Effector CD8-positive, alpha-beta T cell (primary cell): ENCODE data around the gene NOSTRIN.
"Not testable (repeated sequence)": the region's sequence is repeated elsewhere in the genome, so short reads cannot be mapped to it uniquely, and the experiment has no call there.

ENCODE experiments used
- DNase-seq: peaks from one replicate; lab custom pipeline; 2025; lab: John Stamatoyannopoulos, UW
- total RNA-seq, 4 experiments: gene quantifications; one replicate each; lab custom pipeline; 2026; lab: John Stamatoyannopoulos, UW

The NOSTRIN gene, protein sequence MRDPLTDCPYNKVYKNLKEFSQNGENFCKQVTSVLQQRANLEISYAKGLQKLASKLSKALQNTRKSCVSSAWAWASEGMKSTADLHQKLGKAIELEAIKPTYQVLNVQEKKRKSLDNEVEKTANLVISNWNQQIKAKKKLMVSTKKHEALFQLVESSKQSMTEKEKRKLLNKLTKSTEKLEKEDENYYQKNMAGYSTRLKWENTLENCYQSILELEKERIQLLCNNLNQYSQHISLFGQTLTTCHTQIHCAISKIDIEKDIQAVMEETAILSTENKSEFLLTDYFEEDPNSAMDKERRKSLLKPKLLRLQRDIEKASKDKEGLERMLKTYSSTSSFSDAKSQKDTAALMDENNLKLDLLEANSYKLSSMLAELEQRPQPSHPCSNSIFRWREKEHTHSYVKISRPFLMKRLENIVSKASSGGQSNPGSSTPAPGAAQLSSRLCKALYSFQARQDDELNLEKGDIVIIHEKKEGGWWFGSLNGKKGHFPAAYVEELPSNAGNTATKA
- total RNA-seq: 0 reads per million in 4 experiments

DNA sequence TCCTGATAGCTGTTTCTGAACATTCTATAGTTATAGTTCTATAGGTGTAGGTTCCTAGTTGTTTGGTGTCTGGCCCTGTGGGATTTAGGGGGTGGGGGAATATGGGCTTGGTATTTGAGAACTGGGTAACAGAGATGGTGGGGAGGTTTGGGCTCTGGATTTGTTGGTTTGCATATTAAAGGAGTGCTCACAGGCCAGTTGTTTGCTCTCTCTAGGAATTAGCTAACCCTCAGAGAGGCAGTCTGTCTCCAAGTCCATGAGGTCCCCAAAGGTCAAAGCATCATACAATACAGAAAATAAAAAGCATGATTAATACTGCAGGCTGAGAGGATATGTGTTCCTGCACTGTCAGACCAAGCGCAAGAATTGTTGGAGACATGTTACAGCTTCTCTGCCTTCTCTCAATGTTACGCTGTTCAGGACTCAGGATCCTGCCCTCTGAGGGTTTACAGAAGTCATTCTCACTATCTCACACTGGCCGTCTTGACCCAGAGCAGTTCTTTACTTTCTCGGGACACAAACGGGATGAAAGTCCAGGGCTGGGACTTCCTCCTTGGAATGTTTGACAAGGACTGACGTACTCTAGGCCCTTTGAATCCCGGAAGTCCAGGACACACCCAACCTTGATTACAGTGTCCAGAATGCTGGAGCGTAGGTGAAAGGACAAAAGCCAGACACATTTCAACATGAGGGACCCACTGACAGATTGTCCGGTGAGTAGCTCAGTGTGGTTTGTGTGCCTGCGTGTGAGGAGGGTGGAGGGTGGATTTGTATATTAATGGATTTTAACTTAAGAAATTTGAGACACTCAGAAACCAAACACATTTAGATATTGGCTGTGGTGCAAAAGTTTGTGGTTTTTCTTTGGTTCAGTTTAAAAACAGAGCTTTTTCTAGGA, at the start of gene NOSTRIN:
TSS of gene NOSTRIN (plus strand) at position 677 of the 898 bp plus-strand sequence. CDS start at position 687, 10 bp downstream.
- DNase-seq: no peak

DNA sequence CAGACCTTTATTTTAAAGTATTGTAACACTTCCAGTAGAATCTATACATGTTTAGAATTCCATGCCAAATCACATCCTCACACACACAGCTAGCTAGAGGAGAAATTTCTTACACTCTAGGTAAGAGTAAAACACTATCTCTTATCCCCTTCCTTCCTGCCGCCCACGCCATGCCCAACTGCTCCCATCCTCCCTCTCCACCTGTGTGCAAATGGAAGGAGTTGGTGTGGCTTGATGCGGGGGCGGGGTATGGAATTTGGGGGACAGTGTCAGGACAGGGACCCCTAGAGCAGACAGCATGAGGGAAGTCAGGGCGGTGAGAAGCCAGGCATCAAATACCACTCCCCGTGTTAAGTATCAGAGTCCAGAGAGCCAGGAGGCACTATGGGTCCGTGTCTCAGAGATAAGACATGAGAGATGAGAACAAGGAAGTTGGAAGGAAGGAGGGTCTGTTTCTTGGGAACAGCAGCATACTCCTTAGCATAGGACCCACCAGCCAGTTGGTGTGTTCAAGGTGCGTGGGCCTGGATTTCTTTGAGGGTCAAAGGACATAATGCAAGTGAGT, 48.6 kb upstream of the NOSTRIN start:
- no peak for DNase-seq

DNA sequence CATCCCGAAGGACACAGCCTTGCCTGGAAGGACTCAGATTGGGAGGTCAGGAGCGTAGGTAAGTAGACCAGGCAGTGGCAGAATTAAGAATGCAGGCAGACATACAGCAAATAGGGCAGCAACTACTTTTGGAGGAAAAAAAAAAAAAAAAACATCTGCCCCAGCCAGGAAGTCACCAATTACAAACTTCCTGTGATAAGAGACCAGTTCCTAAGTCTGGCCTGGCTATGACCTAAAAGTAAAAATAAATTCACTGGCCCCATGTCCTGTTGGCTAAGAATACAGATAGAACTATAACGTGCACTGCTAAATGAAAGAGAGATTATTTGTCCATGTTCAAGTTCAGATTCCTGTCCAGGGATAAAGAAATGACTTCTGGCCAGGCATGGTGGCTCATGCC, 45.2 kb upstream of the NOSTRIN start:
- no peak for DNase-seq

DNA sequence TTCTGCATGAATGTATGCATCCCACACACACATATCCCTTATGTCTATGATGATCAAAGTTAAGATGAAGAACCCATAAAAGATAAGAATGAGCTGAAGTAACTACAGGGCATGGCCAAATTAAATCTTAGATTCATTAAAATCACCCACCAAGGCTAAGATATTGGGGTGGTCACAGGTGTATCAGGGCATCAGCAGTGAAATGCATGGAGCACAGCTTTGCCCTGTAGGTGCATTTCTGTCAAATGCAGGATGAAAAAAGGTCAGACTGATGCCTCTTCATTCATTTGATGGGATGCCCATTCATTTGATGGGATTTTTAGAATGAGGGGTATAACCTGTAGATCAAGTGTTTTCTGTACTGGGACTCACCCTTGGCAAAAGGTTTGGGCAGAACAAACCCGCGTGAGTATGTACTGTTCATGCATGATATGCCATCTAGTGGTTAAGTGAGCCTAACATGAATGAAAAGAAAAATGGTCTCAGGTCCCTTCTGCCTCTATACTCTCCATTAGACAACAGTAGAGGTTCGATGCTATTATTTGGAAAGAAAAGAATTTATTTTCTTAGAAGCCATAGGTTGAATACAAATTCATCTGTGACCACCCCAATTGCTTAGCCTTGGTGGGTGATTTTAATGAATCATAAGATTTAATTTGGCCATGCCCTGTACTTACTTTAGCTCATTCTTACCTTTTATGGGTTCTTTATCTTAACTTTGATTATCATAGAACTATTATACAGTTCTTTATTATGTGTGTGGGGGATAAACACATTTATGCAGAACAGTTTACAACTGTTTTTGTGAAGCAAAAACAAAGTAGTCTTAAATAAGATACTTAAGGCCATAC, 43.2 kb upstream of the NOSTRIN start:
- DNase-seq: no peak

DNA sequence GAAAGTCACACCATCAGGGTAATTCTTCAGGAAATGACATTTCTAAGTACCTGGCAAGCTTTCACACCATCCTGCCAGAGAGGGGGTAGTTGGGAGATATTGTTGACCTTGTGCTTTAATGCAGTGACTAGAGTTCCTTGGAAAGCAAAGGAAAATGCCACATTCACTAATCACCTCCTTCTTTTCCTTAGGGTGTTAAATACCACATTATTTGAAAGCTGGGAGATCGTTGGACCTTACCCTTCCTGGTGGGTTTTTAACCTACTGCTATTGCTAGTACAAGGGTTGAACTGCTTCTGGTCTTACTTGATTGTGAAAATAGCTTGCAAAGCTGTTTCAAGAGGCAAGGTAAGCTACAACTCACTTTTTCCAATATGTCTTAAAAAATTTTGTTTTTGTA, 37.0 kb upstream of the NOSTRIN start:
- no peak for DNase-seq

DNA sequence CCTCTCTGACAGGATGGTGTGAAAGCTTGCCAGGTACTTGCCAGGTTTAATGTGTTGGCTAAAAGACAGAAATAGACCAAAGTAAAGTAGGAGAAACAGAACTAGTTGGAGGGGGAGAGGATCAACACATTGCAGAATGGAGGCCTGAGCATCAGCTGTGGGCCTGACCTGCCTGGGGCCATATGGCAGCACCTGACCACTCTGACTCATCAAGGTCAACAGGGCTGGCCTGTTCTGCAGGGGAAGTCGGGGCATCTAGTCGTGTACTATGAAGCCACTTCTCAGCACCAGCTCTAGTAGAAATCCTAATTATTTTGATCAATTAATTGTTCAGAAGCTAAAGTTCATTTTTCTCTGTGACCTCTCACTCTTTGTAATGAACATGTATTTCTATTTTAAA, 35.8 kb upstream of the NOSTRIN start:
- DNase-seq: no peak

DNA sequence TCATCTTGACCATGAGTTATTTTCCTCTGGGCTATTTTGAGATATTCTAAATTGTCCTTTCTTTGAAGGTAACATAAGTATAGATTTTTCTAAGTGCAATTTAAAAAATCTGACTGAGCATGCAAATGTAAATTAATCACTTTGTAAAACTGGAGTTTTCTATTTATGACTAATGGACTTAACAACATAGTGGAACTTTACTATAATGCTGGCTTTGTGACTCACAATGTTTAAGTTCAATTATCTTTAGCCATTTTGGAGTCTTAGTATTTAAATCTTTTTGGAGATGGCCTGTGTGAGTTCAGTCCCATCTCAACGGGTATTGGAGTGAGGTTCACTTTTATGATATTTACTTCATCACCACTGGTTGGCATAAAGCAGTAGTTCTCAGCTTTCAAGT, 35.2 kb upstream of the NOSTRIN start:
- DNase-seq: no peak

DNA sequence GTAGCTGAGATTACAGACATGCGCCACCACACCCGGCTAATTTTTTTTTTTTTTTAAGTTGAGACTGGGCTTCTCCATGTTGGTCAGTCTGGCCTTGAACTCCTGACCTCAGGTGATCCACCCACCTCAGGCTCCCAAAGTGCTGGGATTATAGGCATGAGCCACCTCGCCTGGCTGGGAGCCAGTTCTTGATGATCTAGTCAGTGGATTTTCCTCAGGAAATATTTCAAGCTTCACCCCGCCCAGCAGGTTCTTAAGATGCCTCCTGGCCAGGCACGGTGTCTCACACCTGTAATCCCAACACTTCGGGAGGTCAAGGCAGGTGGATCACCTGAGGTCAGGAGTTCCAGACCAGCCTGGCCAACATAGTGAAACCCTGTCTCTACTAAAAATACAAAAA, 34.1 kb upstream of the NOSTRIN start:
- DNase-seq: not testable (repeated sequence)

DNA sequence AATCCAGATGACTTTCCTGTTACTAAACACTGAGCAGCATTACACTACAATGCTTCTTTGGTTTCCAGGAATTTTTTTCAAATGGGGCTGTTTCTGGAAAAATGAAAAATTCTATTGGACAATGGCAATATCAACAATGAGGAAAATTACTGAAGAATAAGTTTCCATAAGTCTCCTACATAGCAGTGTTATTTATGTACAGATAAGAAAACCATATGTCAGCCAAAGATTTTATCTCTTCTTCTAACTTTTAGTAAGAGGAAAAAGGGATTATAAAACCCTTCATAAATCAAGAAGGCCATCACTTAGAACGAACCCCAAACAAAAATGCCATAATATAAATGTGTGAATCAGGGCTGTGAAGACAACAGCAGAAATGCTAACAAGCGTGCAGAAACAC, 31.6 kb upstream of the NOSTRIN start:
- no peak for DNase-seq

DNA sequence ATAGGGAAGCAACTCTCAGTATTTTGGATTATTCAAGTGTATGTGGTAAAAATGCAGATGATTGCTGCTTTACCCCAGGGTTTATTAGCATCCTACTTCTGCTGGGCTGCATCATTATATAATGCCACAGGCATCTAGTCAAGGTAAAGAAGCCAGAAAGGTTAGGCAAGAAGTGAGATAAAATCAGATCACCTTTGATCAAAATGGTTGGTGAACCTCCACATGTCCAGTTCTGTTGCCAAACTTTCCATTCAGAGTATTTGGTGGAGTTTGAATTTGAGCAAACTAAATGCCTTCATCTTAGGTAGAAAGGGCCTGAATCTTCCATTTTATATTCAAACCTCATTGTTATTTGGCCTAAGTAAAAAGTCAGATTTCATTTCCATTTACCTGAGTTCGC, 29.7 kb upstream of the NOSTRIN start:
- DNase-seq: no peak

DNA sequence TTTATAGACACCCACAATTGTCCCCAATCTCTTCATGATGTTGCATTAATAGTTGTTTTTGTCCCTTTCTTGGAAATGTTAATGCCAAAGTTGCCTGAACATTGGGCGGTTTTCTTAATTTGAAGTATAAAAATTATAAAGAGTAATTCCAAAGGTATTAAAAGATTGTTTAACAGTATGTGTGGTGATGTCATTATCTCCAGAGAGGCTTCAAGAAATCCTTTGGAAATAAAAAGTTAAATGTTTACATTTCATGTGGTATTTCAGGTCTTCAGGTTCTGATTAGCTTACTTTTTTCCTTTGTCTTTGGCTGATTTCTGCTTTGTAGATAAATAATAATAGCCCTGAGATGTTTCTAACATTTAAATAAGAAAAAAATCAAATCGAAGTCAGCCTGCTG, 29.3 kb upstream of the NOSTRIN start:
- no peak for DNase-seq

DNA sequence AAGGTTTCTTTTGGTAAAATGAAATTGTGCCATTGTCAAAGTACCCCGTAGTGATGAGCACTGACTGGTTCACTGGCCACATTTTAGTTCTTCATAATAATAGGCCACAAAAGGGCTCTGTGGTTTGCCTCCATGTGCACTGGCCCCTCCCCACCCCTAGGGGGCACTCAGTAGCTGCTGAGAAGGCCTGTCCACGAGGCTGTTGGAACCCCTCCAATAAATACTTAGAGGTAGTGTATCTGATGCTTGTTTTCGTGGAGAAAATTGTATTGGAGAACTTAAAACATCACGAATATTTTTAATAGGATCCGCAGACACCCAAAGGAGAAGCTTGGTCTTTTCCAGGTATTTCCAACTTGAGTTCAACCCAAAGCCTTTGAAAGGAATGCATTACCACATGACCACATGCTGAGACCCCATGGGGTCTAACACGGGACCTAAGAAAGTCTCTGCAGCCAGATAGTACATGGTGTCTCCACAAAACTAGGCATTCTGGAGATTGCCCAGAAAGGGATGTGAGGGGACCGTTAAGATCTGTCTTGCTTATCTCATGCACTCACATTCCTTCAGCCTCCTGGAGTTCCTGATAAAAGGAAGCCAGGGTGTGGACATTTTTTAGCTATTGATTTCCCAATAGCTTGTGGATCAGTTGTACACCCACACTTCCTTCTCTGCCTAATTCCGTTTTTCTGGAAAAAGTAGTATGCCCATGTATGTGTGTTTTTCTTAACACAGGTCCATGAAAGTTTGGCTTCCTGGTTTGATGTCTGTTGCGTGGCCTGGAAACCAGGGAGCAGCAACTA, 28.5 kb upstream of the NOSTRIN start:
- DNase-seq: no peak

DNA sequence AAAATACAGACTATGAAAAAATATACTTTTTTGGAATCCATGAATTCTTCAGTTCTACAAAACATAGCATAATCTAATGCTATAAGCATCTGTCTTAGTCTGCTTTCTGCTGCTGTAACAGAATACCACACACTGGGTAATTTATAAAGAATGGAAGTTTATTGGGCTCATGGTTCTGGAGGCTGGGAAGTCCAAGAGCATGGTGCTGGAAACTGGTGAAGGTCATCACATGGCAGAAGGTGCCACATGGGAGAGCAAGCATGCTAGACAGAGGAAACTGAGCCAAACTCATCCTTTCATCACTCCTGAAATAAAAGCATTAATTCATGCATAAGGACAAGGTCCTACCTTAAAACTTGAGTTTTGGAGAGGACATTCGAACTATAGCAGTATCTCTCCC, 26.6 kb upstream of the NOSTRIN start:
- DNase-seq: no peak

DNA sequence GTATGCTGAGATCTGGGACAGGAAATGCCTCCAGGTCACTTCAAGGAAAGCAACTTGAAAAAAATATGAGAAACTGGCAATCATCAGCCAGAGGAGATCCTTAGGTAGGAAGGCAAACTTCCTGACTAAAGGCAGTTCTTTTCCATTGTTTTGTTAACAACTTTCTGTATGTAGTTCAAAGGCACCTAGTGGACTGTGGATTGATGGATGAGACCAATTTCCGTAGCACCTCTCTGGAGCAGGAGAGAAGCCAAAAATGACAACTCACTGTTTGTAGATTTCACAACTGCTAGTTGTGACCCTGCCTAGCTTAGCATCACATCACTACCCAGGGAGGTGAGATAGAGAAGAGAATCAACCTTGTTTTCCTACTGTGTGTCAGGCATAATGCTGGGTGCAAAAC, 21.8 kb upstream of the NOSTRIN start:
- no peak for DNase-seq

DNA sequence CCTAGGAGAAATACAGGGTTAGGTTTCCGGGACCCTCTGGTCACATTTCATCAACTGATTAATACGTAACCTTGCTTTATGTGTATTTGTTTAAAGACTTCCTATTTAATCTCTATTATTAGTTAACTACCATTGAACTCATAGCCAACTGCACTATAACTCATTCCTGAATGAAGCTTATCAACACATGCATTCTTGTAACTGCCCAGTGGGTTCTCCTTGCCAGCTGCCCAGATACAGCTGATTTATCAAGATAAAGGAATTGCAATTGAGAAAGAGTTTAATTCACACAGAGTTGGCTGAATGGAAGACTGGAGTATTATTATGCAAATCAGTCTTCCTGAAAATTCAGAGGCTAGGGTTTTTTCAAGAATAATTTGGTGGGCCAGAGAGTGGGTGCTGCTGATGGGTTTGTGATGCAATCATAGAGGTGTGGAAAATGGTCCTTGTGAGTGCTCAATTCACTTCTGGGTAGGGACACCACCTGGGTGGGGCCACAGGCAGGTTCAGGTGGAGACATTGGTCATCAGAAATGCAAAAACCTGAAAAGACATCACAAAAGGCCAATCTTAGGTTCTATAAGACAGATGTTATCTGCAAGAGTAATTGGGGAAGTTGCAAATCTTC, 21.1 kb upstream of the NOSTRIN start:
- DNase-seq: no peak

DNA sequence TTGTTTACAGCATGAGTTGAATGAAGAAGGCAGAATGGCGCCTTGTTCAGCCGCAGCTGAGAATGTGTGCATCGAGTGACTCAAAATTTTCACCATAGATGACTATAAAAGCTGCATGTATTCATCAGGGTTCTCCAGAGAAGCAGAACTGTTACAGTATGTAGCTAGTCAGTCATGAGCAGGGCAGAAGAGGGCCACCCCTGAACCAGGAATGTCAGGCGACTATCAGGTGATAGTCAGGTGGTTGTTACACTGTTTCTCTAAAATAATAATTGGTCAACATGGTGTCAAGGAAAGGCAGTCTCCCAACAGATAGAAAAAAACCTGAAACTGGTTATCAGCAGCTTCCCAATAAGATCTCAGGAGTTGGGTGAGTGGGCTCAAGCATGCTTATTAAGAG, 20.2 kb upstream of the NOSTRIN start:
- no peak for DNase-seq

DNA sequence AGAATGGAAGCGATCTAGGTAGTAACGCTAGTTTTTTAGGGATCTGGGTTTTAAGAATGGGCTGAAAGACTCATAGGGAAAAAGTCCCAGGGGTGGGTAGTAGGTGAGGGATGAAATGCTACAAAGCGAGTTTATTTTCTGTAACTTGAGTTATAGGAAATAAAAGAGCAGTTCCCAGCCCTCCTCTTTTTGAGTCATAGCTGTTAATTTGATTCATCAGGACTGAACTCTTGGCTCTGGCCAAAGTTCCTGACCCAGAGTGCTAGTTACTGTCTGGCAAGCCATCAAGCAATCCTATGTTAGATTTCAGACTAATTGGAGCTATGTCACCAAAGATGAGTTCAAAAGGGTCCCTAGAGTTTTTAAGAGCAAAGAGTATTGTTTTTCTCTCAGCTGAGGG, 17.4 kb upstream of the NOSTRIN start:
- DNase-seq: no peak

DNA sequence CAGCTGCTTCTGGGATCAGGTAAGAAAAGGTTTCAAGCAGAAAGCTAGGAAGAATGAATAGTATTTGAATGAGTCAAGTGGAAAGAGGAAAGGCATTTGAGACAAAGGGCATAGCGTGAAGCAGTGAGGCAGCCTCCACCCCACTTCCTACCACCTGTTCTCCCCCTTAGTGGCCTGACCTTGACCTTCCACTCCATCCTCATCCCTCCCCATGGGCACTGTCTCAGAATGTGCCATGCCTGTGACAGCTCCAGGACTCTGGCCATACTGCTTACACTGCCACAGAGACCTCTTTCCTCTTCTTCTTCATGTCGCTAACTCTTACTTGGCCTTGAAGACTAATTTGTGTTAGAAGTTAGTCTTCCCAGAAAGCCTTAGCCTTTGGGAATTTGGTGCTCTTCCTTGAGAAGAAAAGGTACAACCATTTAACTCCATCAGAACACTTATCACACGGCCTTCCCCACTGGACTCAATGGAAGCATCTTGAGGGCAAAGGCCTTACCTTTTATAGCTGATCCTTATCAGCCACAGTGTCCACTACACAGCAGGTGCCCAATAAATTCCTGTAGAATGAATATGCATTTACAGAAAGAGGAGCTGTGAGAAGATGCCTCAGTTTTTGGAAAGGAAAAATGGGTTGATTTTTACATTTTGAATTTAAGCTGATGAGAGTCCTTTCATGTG, 15.2 kb upstream of the NOSTRIN start:
- no peak for DNase-seq

DNA sequence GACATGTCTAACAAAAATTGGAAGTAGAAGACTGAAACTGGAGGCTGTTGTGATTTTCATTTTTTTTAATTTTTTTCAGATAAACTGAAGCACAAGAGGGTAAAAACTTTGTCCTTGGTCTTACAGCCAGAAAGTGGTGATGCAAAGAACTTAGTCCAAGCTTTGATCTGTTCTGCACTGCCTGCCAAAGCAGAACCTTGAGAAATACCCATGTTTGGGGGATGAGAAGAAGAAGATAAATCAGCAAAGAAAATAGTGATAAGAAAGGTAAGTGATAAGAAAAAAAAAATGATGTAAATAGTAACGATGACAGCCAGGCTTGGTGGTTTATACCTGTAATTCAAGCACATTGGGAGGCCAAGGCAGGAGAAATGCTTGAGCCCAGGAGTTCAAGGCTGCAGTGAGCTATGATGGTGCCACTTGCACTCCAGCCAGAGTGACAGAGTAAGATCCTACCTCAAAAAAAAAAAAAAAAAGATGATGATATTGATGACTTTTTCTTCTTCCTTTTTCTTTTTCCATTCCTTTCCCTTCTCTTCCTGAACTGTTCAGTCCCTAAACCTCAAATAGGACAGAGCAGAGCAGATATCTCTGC, 14.6 kb upstream of the NOSTRIN start:
- DNase-seq: no peak
